Femur (tissue), 1 donor: ENCODE data around the gene NUTM1.
"Not testable (repeated sequence)": the region's sequence is repeated elsewhere in the genome, so short reads cannot be mapped to it uniquely, and the experiment has no call there.

ENCODE experiments used
- DNase-seq: peaks from one replicate; pipeline ENCODE4 v3.0.0-alpha.2; 2017

The NUTM1 gene

DNA sequence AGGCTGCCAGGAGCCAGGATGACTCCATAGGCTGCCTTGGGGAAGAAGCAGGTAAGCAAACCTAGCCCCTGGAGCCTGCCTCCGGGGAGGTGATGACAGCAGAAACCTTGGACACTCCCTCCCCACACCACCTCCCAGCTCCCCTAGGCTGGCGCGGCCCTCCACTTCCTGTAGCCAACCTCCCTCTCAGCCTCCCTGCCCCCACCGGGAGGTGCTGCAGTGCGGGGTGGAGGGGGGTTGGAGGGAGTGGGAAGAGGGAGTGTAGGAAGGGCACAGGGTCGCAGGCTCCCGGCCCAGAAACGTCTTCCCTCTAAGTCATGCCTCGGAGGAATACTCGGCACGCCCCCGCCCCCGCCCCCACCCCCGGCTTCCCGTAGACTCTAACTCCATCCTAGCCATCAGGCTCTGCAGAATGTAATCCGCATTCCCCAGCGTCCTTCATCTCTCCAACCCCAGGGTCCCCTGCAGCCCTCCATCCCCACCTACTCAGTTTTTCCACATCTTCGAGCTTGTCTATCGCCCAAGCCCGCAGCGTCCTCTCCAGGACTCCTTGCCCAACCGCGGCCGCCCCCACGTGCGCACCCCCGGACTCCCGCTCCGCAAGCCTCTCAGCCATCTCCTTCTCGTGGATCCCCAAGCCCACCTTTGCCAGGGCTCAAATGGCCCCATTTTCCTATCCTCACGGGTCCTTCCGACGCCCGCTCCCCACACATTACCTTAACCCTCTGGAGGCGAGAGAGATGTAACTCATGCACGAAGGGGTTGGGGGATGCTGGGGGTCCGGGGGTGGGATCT lies 23.4 kb downstream of the NUTM1 start:
- peak; percentile 60 for DNase-seq

DNA sequence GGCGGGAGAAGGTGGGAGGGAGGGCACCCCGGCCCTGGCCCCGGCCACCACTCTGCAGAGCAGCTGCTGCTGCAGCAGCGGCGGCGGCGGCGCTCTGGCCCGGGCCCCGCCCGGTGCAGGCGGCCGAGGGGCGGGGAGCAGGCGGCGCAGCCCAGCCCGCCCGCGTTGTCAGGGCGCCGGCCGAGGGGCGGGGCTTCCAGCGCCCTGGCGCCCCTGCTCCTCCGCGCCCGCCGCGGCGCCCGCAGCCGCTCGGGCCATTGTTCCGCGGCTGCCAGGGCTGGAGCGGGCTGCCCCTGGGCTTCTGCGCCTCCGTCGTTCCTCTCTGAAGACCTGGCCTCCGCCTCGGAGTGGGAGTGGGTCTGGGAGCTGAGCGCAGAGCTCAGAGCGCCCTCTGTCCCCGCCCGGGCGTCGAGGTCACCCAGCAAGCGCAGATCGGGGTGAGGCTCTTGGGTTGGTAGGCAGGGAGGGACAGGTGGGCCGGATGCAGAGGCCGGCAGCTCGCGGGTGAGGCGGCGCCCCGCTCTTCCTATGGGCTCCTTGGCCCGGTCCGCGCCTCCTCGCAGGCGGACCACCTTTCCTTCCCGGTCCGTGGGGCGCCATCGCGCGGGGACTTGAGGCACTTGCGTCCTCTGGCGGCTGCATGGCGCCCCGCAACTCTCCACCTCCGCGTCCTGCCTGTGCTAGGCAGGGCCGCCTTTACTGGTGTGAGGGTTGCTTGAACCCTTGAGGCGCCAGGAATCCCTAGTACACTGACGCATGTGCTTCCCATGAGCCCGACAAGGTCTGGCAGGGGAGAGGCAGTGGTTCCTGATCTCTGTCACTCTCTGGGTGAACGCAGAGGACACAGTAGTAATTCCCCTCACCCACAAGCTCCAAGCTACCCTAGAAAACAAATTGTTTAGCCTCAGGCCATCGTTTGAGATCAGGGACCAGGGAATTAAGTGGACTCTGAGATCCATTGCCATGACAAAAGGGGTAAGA lies 24.3 kb downstream of the NUTM1 start, which contains the start of gene LPCAT4:
Gene LPCAT4, minus strand, starts transcription at position 96 of the 981 bp plus-strand sequence. CDS start 96 bp downstream, outside the sequence.
- DNase-seq = peak; percentile 90

DNA sequence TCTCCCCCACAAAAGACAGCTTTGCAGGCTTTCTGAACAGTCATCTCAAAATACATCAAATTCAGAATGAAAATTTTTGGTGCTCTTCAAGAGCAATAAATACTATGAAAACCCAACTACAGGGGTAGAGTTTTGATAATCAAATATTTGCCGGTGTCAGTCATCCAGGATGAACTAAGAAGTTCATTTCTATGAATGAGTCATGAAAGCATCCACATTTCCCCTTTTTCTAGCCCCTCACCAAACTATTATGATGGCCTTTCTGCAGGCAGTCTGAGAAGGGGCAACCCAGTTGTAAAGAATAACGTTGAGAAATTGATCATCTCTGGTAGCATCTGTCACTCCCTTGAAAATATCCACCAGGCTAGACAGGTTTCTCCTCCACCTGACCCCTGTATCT lies 27.0 kb downstream of the NUTM1 start:
- no peak for DNase-seq

DNA sequence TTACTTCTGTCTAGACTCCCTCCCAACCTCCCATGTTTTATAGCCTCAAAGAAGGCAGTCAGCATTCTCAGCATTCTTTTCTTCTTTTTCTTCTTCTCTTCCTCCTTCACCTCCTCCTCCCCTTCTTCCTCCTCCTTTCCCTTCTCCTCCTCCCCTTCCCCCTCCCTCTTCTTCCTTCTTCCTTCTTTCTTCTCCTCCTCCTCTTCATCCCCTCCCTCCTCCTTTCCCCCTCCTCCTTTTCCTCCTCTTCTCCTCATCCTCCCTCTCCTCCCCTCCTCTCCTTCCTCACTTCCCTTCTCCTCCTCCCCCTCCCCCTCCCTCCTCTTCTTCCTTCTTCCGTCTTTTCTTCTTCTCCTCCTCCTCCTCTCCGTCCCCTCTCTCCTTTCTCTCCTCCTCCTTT lies 27.5 kb downstream of the NUTM1 start:
- no peak for DNase-seq

DNA sequence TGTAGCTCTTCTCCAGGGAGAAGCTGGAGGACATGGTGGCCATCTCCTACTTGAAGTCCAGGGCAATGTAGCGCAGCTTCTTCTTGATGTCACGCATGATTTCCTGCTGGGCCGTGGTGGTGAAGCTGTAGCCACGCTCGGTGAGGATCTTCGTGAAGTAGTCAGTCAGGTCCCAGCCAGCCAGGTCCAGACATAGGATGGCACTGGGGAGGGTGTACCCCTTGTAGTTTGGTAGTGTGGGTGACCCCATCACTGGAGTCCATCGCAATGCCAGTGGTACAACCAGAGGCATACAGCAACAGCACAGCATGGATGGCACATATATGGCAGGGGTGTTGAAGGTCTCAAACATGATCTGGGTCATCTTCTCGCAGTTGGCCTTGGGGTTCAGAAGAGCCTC lies 30.8 kb downstream of the NUTM1 start:
- DNase-seq = no peak

DNA sequence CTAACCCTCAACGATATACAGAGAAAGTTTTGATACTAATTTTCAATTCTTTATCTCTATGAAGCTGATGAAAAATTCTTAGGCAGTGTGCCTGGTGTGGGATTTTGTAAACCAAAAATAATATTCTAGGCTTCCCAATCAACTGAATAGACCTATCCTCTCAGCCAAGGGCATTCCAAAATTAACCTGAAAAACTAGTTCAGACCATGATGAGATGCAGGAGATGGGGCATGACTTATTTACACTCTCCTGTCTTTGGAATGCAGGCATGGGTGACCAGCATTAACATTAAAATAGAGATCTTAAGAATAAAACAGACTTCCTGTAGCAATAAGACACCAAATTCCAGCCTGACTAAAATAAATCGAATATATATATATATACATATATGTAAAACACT lies 31.7 kb downstream of the NUTM1 start:
- no peak for DNase-seq

DNA sequence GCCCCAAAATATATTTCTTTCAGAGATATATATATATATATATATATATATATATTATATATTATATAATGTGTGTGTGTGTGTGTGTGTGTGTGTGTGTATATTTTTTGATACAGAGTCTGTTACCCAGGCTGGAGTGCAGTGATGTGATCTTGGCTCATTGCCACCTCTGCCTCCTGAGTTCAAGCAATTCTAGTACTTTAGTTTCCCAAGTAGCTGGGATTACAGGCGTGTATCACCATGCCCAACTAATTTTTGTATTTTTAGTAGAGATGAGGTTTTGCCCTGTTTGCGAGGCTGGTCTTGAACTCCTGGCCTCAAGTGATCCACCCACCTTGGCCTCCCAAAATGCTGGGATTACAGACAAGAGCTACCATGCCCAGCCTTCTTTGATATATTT lies 32.4 kb downstream of the NUTM1 start:
- DNase-seq = not testable (repeated sequence)

DNA sequence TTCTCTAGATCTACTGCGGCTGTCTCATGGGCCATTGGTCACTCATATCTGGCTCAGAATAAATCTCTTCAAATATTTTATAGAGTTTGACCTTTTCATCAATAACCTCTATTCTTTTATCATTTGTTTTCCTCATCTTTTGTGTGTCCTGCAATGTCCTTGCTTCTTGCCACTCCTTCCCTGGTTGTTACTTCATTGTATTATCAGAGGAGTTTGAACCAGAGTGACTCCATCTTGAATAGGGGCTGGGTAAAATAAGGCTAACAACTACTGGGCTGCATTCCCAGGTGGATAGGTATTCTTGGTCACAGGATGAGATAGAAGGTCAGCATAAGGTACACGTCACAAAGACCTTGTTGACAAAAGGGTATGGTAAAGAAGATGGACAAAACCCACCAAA lies 33.7 kb downstream of the NUTM1 start:
- DNase-seq = no peak

DNA sequence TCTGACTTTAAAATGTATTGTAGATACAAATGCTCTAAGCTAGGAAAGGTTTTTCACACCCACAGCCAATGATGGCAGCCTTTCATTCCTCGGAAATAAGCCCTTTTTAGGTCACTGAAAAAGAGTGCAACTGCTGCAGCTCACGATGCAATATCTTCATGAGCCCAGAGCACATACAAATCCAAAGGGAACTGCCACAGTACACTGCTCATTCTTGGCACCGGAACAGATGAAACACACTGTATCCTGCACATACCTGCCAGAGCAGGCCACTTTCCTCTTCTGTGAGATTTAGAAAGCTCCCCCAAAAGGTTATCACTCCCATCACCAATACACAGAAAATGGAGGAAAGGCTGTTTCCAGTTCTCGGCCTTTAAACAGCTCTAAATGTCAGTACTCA lies 37.4 kb downstream of the NUTM1 start:
- DNase-seq = not testable (repeated sequence)

DNA sequence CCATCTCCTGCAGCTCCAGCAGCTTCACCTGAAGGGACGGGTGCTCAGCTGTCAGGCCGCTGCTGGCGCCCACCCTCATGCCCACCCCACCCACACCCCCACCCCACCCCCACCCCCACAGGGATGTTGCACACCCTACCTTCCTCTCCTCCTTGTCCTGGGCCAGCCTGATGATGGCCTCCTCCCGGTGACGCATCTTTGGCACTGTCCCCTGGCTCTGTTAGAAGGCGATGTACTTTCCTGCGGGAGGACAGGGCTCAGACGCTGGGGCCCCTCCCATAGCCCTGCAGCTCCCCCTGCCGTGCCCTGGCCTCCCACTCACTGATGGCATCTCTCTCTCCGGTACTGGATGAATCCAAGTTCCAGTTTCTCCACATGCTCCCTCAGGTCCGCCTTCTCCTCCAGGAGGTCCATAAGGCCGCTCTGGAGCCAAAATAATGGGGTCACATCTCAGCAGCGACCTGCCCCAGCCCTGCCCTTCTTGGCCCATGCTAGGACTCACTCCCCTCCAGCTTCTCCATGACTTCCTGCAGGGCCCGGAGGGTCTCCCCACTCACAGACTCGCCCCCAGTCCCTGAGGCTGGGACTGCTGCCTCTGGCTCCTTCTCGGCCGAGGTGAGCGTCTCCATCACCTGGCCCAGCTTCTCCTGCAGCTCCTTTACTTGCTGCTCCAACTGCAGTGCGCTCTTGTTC lies 38.9 kb downstream of the NUTM1 start:
- not testable (repeated sequence) for DNase-seq

DNA sequence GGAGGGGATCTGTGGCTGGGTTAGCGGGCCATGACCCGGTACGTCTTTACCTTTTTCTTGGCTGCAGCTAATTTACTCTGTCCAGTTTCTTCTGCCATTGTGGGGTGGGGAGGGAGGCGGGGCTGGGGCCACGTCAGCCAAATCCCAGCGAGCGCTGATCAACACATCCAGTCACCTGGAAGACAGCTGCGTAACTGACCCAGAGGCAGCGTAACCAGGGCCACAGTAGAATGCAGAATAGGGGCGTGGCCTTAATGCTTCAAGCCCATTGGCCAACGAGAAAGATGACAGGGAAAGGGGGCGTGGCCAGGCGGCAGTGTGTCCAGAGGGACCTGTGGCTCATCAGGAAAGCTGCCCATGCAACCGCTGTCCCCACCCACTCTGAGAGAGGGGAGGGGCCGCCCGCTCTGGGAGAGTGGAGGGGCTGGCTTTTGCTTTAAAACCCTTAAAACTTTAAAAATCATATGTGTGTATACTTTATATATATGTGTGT lies 46.5 kb downstream of the NUTM1 start:
- DNase-seq = not testable (repeated sequence)

DNA sequence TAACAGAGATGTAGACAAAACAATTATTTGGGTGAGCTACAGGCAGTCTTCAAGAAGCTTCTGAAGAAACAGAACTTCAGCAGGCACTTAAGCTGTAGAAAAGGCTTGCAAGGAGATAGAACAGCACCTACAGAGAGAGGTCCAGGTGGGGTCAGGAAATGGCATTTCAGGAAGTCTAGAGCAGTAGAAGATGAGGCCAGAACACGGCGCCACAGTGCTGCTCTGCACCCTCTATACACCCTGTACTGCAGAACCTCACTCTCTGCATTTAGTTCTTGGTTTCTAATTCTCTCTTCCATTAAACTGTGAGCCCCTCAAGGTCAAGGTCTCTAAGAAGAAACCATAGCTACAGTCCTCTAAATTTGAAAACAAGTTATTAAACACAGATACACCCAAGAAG lies 49.9 kb downstream of the NUTM1 start:
- not testable (repeated sequence) for DNase-seq

DNA sequence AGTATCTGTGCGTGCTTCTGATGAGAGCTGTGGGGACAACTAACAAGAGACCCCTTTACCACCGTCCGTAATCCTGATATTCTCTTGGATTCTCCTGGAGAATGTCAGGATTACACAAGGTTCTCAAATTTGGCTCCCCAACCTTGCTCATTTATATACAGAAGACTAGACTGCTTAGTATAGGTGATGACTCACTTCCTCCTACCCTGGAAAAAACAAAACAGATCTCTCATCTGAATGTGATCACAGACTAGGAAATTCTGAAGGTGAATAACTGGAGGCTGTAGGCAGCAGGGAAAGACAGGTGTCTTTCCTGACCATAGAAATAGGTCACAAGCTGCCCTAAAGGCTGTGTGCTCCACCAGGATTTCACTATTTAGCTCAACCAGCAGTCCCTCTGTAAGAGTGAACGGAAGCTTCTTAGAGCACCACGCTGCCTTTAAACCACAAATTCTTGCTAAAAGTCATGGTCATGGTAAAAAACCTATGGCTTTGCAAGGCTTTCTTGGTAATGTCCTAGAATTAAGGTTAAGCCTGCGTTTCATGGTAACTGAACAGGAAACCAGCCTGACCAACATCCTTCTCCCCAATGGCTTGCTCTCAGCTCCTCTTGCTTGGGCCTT lies 54.6 kb downstream of the NUTM1 start:
- DNase-seq = not testable (repeated sequence)

DNA sequence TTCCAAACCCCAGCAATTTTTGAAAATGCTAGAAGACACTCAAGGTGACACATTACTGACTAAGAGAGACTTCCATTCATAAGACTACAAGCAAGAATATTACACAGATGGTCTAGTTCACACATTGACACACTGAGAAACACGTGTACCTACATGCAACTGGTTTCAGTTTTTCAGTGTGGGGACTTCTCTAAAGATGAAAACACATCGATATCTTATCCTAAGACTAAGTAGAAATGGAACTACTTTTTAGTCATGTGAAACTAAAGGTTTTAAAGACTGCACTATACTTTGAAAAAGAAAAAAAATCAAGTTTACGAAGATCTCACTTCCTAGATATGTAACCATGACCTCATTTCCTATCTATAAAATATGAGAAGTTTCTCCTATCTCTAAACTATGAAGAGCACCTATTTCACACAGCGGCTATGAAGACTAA lies 60.1 kb downstream of the NUTM1 start:
- DNase-seq = not testable (repeated sequence)

DNA sequence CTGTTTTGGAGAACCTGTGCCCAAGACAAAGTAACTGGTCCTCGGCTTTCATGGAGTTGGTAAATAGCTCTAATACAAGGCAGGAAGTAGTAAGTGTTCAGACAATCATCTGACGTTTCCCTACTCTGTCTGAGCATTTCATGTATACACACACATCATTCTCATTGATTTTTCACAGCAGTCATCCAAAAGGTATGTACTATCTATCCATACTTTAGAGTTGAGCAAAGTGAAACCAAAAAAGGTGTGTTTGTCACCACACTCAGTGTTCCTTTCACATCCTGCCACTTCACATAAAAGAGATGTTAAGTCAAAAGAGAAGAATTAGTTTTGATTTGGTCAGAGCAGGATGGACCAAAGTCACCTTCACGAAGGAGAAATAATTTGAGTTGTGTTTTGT lies 60.8 kb downstream of the NUTM1 start:
- not testable (repeated sequence) for DNase-seq
